Brain microvascular endothelial cell (primary cell): Measurements from ENCODE around the gene PLEKHO1.

ENCODE experiments used
- DNase-seq: peaks from one replicate; pipeline ENCODE4 v3.0.0-alpha.2; 2020
- H3K27ac ChIP-seq: fragments of 250-450 bp; sonication (Bioruptor Pico); 2 replicates; pipeline ENCODE4 v1.5.1; 2020; ENCODE audit warnings: mild to moderate bottlenecking, moderate library complexity
- H3K27me3 ChIP-seq: fragments of 250-450 bp; sonication (Bioruptor Pico); replicated peaks from 2 replicates; pipeline ENCODE4 v1.5.1; 2020; ENCODE audit warnings: mild to moderate bottlenecking
- H3K36me3 ChIP-seq: fragments of 250-450 bp; sonication (Bioruptor Pico); replicated peaks from 2 replicates; pipeline ENCODE4 v1.5.1; 2020; ENCODE audit warnings: mild to moderate bottlenecking
- H3K4me3 ChIP-seq: 2 replicates; pipeline ENCODE4 v1.5.1; 2011; ENCODE audit warnings: low read depth, mild to moderate bottlenecking, control low read depth, low read length, moderate library complexity
- in situ Hi-C: cut with HindIII; loops from 2 replicates; pipeline ENCODE4 v1.10.0; 2017; ENCODE audit warnings: low sequenced_read_pairs, low pct_ligation_motif_present
- TF ChIP-seq, protein P1 (sequence below): IDR thresholded peaks from 2 replicates; pipeline ENCODE4 v1.5.1; 2011; ENCODE audit warnings: low read depth, mild to moderate bottlenecking, moderate library complexity, low read length, control low read depth, inconsistent platforms; ENCODE audit errors: missing control alignments

The PLEKHO1 gene

GRCh38 chr1:150171801-150172200, 22.1 kb downstream of the PLEKHO1 start:
- TF ChIP-seq, protein P1, sequence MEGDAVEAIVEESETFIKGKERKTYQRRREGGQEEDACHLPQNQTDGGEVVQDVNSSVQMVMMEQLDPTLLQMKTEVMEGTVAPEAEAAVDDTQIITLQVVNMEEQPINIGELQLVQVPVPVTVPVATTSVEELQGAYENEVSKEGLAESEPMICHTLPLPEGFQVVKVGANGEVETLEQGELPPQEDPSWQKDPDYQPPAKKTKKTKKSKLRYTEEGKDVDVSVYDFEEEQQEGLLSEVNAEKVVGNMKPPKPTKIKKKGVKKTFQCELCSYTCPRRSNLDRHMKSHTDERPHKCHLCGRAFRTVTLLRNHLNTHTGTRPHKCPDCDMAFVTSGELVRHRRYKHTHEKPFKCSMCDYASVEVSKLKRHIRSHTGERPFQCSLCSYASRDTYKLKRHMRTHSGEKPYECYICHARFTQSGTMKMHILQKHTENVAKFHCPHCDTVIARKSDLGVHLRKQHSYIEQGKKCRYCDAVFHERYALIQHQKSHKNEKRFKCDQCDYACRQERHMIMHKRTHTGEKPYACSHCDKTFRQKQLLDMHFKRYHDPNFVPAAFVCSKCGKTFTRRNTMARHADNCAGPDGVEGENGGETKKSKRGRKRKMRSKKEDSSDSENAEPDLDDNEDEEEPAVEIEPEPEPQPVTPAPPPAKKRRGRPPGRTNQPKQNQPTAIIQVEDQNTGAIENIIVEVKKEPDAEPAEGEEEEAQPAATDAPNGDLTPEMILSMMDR, result no peak

DNA sequence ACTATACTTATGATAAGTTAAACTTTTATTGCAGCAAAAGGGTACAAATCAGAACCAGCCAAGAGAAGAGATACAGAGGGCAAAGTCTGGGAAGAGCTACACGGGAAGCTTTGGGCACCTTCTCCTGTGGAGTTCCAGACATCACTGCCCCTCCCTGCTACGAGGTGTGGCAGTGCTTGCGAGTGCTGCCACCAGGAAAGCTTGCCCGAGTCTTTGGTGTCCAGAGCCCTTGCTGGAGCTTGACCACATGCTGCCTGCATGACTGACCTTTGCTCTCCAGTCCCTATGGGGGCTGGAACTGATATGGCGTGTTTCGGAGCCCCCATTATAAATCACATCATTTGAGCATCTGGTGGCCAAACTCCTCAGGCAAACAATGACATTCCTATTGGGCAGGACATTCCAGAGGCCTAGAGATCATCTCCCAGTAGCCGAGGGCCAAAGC, 23.4 kb downstream of the PLEKHO1 start:
- H3K27me3 ChIP-seq, result no peaks in the 10 kb centered on the region
- in situ Hi-C loops, result no loop called here
- no peak overlapping the region for H3K27ac ChIP-seq
- H3K36me3 ChIP-seq, result no peaks in the 10 kb centered on the region
- TF ChIP-seq, protein P1, result no peak
- DNase-seq, result no peak
- H3K4me3 ChIP-seq, result no peak overlapping the region

More at GRCh38 chr1:150171801-150172200, 22.1 kb downstream of the PLEKHO1 start:
- no peak for DNase-seq
- no peaks in the 10 kb centered on the region for H3K27me3 ChIP-seq
- no peak overlapping the region for H3K4me3 ChIP-seq
- in situ Hi-C loops, result no loop called here
- no peak overlapping the region for H3K27ac ChIP-seq
- H3K36me3 ChIP-seq, result no peaks in the 10 kb centered on the region

DNA sequence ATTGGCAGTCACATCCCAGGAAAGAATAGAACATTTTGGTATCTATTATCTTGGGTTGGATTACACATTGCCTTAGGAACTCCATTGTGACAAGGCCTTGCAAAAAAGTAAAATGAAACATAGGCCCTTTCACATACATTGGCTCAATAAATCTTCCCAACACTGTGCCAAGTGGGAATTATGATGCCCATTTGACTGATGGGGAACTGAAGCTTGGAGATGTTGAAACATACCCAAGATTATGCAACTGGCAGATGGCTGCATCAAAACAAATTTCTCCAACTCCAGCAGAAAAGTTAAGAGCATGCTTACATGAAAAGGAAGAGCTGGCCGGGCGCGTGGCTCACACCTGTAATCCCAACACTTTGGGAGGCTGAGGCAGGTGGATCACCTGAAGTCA, 26.9 kb downstream of the PLEKHO1 start:
- in situ Hi-C loops, result loop anchor here (25.0 kb wide), 1 partner anchor 89 kb away; no protein-coding TSS in a partner anchor
- TF ChIP-seq, protein P1, result no peak
- Histone ChIP-seq H3K27ac (no peak overlapping the region), H3K36me3 (no peaks in the 10 kb centered on the region), H3K27me3 (no peaks in the 10 kb centered on the region), H3K4me3 (no peak overlapping the region)
- DNase-seq, result no peak

DNA sequence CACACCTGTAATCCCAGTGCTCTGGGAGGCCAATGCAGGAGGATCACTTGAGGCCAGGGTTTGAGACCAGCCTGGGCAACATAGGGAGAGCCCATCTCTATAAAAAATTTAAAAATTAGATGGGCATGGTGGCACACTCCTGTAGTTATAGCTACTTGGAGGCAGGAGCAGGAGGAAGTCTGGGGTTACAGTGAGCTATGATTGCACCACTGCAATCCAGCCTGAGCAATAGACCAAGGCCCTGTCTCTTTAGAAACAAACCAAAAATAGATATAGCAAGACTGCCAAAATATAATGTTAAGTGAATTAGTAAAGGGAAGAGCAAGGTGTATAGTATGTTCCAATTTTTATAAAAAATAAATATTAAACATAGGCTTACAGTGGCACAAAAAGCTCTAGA, 28.8 kb downstream of the PLEKHO1 start:
- H3K27ac ChIP-seq, result no peak overlapping the region
- TF ChIP-seq, protein P1, result no peak
- no peaks in the 10 kb centered on the region for H3K36me3 ChIP-seq
- in situ Hi-C loops, result loop anchor here (25.0 kb wide), 1 partner anchor 91 kb away; no protein-coding TSS in a partner anchor
- H3K27me3 ChIP-seq, result no peaks in the 10 kb centered on the region
- no peak overlapping the region for H3K4me3 ChIP-seq
- no peak for DNase-seq

DNA sequence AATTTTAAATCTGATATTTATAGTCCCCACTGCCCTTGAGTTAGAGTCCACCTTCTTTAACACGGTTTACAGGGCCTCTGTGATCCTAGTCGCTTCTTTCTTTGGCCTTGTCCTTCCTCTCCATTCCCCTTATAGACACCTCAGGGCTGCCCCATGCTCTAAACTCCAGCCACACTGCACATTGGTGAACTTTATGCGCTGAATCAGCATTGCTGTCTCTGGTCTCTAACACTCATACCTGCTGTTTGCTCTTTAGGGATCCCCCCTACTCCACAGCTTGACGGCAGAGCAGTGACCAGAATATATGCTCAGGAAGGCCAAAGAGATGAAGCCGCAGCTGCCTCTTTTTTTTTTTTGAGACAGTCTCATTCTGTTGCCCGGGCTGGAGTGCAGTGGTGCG, 30.2 kb downstream of the PLEKHO1 start:
- H3K36me3 ChIP-seq, result no peaks in the 10 kb centered on the region
- in situ Hi-C loops, result loop anchor here (25.0 kb wide), 1 partner anchor 93 kb away; no protein-coding TSS in a partner anchor
- H3K27ac ChIP-seq, result no peak overlapping the region
- DNase-seq, result no peak
- TF ChIP-seq, protein P1, result no peak
- no peak overlapping the region for H3K4me3 ChIP-seq
- H3K27me3 ChIP-seq, result no peaks in the 10 kb centered on the region

DNA sequence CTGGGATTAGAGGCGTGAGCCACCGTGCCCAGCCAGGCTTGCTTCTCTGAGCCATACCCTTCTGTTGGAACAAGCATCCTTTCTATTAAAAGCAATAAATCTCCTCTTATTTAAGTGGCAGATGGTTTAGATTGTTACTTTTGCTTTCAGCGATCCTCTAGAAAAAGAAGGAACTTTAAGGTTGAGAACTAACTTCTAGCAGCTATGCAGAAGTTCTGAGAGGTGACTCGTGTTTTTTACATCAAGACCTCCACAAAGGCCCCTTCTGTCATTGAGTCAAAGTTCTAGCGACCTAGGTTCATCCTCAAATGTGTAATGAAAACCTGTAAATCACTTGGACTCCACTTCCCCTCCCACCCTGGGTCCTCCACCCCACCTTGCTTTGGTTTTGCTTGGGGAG, 30.8 kb downstream of the PLEKHO1 start:
- TF ChIP-seq, protein P1, result no peak
- Histone ChIP-seq H3K27me3 (no peaks in the 10 kb centered on the region), H3K4me3 (no peak overlapping the region), H3K27ac (no peak overlapping the region), H3K36me3 (no peaks in the 10 kb centered on the region)
- in situ Hi-C loops, result loop anchor here (25.0 kb wide), 1 partner anchor 93 kb away; no protein-coding TSS in a partner anchor
- DNase-seq, result no peak
